Measurements from ENCODE around the gene CA12. TPM values are rescaled to one million over a fixed set of nuclear protein-coding genes. Genes with fewer than 3 reads are reported as not detected.

CA12 gene
- total and polyA plus RNA-seq, 9 of the 15 experiments (the other 6 are each of a cell fraction or from before 2014, with no cell fraction given), result 0.01 to 0.78 (median 0.15) TPM; not detected in 1

DNA sequence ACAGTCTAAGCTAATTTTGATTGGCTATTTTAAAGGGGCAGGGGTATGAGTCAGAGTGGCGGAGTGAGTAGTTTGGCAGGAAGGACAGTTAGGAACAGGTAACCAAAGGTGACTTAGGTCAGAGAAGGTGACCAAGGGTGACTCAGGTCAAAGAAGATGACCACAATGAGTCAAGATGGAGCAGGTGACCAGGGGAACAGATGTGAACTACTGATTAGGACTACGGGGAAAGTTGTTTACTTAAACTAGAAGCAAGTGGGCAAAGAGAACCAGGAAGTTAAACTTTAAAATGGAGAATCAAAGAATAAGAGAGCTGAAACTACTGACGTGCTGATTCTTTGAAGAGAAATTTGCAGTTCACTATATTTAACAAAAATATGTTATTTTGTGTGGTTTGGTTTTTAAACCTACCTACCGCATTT, 14.1 kb upstream of the CA12 start (continued):
- TF ChIP-seq, protein P1, sequence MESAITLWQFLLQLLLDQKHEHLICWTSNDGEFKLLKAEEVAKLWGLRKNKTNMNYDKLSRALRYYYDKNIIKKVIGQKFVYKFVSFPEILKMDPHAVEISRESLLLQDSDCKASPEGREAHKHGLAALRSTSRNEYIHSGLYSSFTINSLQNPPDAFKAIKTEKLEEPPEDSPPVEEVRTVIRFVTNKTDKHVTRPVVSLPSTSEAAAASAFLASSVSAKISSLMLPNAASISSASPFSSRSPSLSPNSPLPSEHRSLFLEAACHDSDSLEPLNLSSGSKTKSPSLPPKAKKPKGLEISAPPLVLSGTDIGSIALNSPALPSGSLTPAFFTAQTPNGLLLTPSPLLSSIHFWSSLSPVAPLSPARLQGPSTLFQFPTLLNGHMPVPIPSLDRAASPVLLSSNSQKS (CRISPR knock-in tag; IDR thresholded peaks at IDR 0.05), result no peak
- TF ChIP-seq SMARCC2 (IDR thresholded peaks at IDR 0.05; ENCODE audit: low read depth) (peak; percentile 74; the same call in 1 of the 2 replicates), ZC3H8 (IDR thresholded peaks at IDR 0.05) (no peak), ARID1B (IDR thresholded peaks at IDR 0.05) (peak; percentile 95), TBL1XR1 (IDR thresholded peaks at IDR 0.05; ENCODE audit: low read length in 2 of 2) (peak in 1 of 2 experiments; percentile 66; a peak in 2 of 4 replicates), RUNX1 (IDR thresholded peaks at IDR 0.05; ENCODE audit: low read depth) (0 out of 2 replicates have a peak, but pooled peaks have one; percentile 46), ZEB2 (IDR thresholded peaks at IDR 0.05) (peak; percentile 100), ZNF124 (CRISPR knock-in tag; IDR thresholded peaks at IDR 0.05) (no peak), SRSF1 (IDR thresholded peaks at IDR 0.05; ENCODE audit: low read depth, low read length) (no peak), MTA1 (IDR thresholded peaks at IDR 0.05; ENCODE audit: borderline replicate concordance) (peak; percentile 92), POLR3A (IDR thresholded peaks at IDR 0.05; ENCODE audit: borderline replicate concordance, extremely low read depth, insufficient read depth, insufficient read length) (no peak), GTF3C2 (IDR thresholded peaks at IDR 0.05; ENCODE audit: borderline replicate concordance, extremely low read depth, insufficient read length) (no peak), IRF1 (CRISPR knock-in tag; IDR thresholded peaks at IDR 0.05; ENCODE audit: borderline replicate concordance) (no peak), ZNF24 (IDR thresholded peaks at IDR 0.05) (no peak), TEAD1 (CRISPR knock-in tag; IDR thresholded peaks at IDR 0.05) (peak in 1 of 2 experiments; percentile 36; a peak in 1 of 4 replicates)
- TF ChIP-seq, protein P2, sequence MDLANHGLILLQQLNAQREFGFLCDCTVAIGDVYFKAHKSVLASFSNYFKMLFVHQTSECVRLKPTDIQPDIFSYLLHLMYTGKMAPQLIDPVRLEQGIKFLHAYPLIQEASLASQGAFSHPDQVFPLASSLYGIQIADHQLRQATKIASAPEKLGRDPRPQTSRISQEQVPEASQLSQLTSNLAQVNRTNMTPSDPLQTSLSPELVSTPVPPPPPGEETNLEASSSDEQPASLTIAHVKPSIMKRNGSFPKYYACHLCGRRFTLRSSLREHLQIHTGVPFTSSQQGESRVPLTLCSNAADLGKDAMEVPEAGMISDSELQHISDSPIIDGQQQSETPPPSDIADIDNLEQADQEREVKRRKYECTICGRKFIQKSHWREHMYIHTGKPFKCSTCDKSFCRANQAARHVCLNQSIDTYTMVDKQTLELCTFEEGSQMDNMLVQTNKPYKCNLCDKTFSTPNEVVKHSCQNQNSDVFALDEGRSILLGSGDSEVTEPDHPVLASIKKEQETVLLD (IDR thresholded peaks at IDR 0.05), result peak; percentile 66; the same call in 1 of the 2 replicates
- TF ChIP-seq, protein P3, sequence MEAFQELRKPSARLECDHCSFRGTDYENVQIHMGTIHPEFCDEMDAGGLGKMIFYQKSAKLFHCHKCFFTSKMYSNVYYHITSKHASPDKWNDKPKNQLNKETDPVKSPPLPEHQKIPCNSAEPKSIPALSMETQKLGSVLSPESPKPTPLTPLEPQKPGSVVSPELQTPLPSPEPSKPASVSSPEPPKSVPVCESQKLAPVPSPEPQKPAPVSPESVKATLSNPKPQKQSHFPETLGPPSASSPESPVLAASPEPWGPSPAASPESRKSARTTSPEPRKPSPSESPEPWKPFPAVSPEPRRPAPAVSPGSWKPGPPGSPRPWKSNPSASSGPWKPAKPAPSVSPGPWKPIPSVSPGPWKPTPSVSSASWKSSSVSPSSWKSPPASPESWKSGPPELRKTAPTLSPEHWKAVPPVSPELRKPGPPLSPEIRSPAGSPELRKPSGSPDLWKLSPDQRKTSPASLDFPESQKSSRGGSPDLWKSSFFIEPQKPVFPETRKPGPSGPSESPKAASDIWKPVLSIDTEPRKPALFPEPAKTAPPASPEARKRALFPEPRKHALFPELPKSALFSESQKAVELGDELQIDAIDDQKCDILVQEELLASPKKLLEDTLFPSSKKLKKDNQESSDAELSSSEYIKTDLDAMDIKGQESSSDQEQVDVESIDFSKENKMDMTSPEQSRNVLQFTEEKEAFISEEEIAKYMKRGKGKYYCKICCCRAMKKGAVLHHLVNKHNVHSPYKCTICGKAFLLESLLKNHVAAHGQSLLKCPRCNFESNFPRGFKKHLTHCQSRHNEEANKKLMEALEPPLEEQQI (IDR thresholded peaks at IDR 0.05), result peak; percentile 83
- TF ChIP-seq, protein P4, sequence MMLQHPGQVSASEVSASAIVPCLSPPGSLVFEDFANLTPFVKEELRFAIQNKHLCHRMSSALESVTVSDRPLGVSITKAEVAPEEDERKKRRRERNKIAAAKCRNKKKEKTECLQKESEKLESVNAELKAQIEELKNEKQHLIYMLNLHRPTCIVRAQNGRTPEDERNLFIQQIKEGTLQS (IDR thresholded peaks at IDR 0.05), result peak; percentile 95
- TF ChIP-seq, protein P4 (CRISPR knock-in tag; conservative IDR thresholded peaks at IDR 0.05), result no peak; the same call in 1 of the 2 replicates
